GM19035 (cell line): ENCODE results near the gene MED22.

Source experiments
- ATAC-seq: cut with Tn5 transposase; IDR thresholded peaks from one replicate; pipeline ENCODE4 v1.9.1; 2021; ENCODE audit not compliant: unreplicated experiment

MED22 gene

GRCh38 chr9:133356391-133357091 is 8.6 kb upstream of the MED22 start, which contains the start of the genes SURF1 and SURF2:
SURF1 (minus strand) TSS chr9:133356487; CDS start chr9:133356453, 34 bp downstream.
SURF2 (plus strand) TSS chr9:133356550; CDS start chr9:133356593, 43 bp downstream.
- ATAC-seq = peak; percentile 68

- no peak for ATAC-seq
Measured at GRCh38 chr9:133355881-133356357, 8.0 kb upstream of the MED22 start.

GRCh38 chr9:133354766-133355165 is 6.8 kb upstream of the MED22 start:
- ATAC-seq = no peak

GRCh38 chr9:133353548-133353947 is 5.6 kb upstream of the MED22 start:
- ATAC-seq = no peak

- ATAC-seq = no peak
Measured at GRCh38 chr9:133352635-133353340, 4.9 kb upstream of the MED22 start.

- ATAC-seq = no peak
Measured at GRCh38 chr9:133351908-133352634, 4.1 kb upstream of the MED22 start.

GRCh38 chr9:133351526-133351907 is 3.6 kb upstream of the MED22 start:
- no peak for ATAC-seq

- ATAC-seq = no peak
Measured at GRCh38 chr9:133349965-133350616, 2.2 kb upstream of the MED22 start.

GRCh38 chr9:133348718-133349573 is 1.0 kb upstream of the MED22 start:
- no peak for ATAC-seq

GRCh38 chr9:133347515-133347984 is 381 bp downstream of the MED22 start:
- ATAC-seq = peak; percentile 40

GRCh38 chr9:133346021-133346785 is 1.7 kb downstream of the MED22 start:
- no peak for ATAC-seq

- no peak for ATAC-seq
Measured at GRCh38 chr9:133345596-133345995, 2.3 kb downstream of the MED22 start.

- no peak for ATAC-seq
Measured at GRCh38 chr9:133344979-133345378, 3.0 kb downstream of the MED22 start.

- no peak for ATAC-seq
Measured at GRCh38 chr9:133344071-133344470, 3.9 kb downstream of the MED22 start.

GRCh38 chr9:133342570-133342969 is 5.4 kb downstream of the MED22 start:
- ATAC-seq = no peak

GRCh38 chr9:133342069-133342406 is 5.9 kb downstream of the MED22 start:
- ATAC-seq = no peak

GRCh38 chr9:133341369-133342068 is 6.4 kb downstream of the MED22 start:
- ATAC-seq = no peak

GRCh38 chr9:133340916-133341315 is 7.0 kb downstream of the MED22 start:
- no peak for ATAC-seq

- no peak for ATAC-seq
Measured at GRCh38 chr9:133340256-133340655, 7.7 kb downstream of the MED22 start.
